Testis (tissue), 3 donors: ENCODE data around the gene NFIB. TPM values are rescaled to one million over a fixed set of nuclear protein-coding genes. Genes with fewer than 3 reads are reported as not detected.

Experiments
- DNase-seq: peaks from one replicate; pipeline ENCODE4 v3.0.0-alpha.2; 2019
- H3K27ac ChIP-seq, 2 donors: fragments of 200-600 bp; sonication (generic); one replicate each; pipeline ENCODE4 v1.5.1; 2019
- H3K27me3 ChIP-seq: fragments of 200-600 bp; sonication (generic); one replicate; pipeline ENCODE4 v1.5.1; 2019
- H3K36me3 ChIP-seq: fragments of 200-600 bp; sonication (generic); one replicate; pipeline ENCODE4 v1.5.1; 2017; ENCODE audit warnings: low read depth; ENCODE audit errors: missing control alignments
- H3K4me1 ChIP-seq: fragments of 200-600 bp; sonication (generic); one replicate; pipeline ENCODE4 v1.5.1; 2019
- H3K4me3 ChIP-seq, 2 donors: fragments of 200-600 bp; sonication (generic); one replicate each; pipeline ENCODE4 v1.5.1; 2017 to 2019
- H3K9me3 ChIP-seq: fragments of 200-600 bp; sonication (generic); one replicate; pipeline ENCODE4 v1.5.1; 2017
- POLR2A ChIP-seq: fragments of 450-650 bp; IDR thresholded peaks from one replicate; pipeline ENCODE4 v1.6.1; 2017; ENCODE audit warnings: antibody characterized with exemption, mild to moderate bottlenecking, moderate library complexity
- WGBS, 2 donors: methylation state at CpG; one replicate each; pipeline ENCODE4 v1.1.5; 2018; 5-methylcytosine and 5-hydroxymethylcytosine counted together
- intact Hi-C: fragments of 100-400 bp; cut with DNase I; formaldehyde crosslinking; loops from one replicate; pipeline ENCODE4 v1.15.1; 2023; ENCODE audit warnings: low total_unique reads
- polyA plus RNA-seq: library from polyadenylated mRNA; stranded (reverse); fragments of 350-450 nt; fragmentation: Illumina TruSeq; extraction: RNeasy Lipid Tissue Mini Kit (QIAGEN cat#74804); gene quantifications from one replicate; pipeline ENCODE4 v1.2.3, GENCODE V29; 2014; ENCODE audit warnings: low read depth, low replicate concordance; ENCODE audit not compliant: insufficient read depth
- total RNA-seq, 2 donors: library from RNA; depleted of rRNA; stranded (reverse); fragments of >200 nt; gene quantifications; one replicate each; pipeline ENCODE4 v1.2.3, GENCODE V29; 2016
- TF ChIP-seq, protein P1 (sequence below), 3 experiments: fragments of 450-650 bp in 2 of 3; fragments of 200-600 bp in 1 of 3; sonication (generic) in 1 of 3; IDR thresholded peaks; one replicate each; pipeline ENCODE4 v1.5.1; 2016 to 2019; ENCODE audit warnings: antibody characterized with exemption in 3 of 3, mild to moderate bottlenecking in 2 of 3, moderate library complexity in 1 of 3

NFIB gene
- total and polyA plus RNA-seq, 3 donors from 2014 or later = 8.4 to 34.7 (median 23.1) TPM

DNA sequence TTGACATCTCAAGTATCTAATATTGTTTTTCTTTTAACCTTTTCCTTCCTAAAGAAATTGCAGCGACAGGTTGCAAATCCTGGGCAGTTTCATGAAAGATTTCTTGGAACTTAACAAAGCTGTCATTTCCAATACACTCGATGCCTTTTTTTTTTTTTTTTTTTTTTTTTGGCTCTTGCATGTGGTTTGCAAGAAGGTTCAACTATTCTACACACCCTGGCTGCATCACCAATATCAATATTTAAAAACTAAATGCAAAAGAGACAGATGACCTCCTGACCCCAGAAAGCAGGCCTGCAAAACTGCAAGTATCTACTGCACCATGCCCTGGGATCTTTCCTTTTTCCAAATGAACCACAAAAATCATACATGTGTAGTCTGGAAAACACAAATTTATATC lies 4.4 kb upstream of the NFIB start:
- 44 to 46% methylated on average over 2 of the region's 2 CpGs for WGBS, 2 donors
- TF ChIP-seq, protein P1, sequence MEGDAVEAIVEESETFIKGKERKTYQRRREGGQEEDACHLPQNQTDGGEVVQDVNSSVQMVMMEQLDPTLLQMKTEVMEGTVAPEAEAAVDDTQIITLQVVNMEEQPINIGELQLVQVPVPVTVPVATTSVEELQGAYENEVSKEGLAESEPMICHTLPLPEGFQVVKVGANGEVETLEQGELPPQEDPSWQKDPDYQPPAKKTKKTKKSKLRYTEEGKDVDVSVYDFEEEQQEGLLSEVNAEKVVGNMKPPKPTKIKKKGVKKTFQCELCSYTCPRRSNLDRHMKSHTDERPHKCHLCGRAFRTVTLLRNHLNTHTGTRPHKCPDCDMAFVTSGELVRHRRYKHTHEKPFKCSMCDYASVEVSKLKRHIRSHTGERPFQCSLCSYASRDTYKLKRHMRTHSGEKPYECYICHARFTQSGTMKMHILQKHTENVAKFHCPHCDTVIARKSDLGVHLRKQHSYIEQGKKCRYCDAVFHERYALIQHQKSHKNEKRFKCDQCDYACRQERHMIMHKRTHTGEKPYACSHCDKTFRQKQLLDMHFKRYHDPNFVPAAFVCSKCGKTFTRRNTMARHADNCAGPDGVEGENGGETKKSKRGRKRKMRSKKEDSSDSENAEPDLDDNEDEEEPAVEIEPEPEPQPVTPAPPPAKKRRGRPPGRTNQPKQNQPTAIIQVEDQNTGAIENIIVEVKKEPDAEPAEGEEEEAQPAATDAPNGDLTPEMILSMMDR (IDR thresholded peaks at IDR 0.05) = no peak
- no peak for TF ChIP-seq POLR2A
- peak overlapping the region in 1 of 2 donors; percentile 89 for H3K27ac ChIP-seq
- no peaks in the 10 kb centered on the region for H3K9me3 ChIP-seq
- DNase-seq = no peak
- no peaks in the 10 kb centered on the region for H3K27me3 ChIP-seq
- peaks cover 20% of the 10 kb centered on the region for H3K4me1 ChIP-seq
- no peak overlapping the region for H3K4me3 ChIP-seq
- intact Hi-C loops = no loop called here
- no peaks in the 10 kb centered on the region for H3K36me3 ChIP-seq

GRCh38 chr9:14317667-14318320 lies 3.9 kb upstream of the NFIB start:
- H3K9me3 ChIP-seq = no peaks in the 10 kb centered on the region
- no peaks in the 10 kb centered on the region for H3K27me3 ChIP-seq
- 51 to 56% methylated on average over 4 of the region's 4 CpGs for WGBS, 2 donors
- TF ChIP-seq POLR2A = no peak
- TF ChIP-seq, protein P1 (IDR thresholded peaks at IDR 0.05) = no peak
- intact Hi-C loops = no loop called here
- no peak for DNase-seq
- peak overlapping the region; percentile 25 to 89 for H3K27ac ChIP-seq
- H3K4me1 ChIP-seq = peaks cover 20% of the 10 kb centered on the region
- no peaks in the 10 kb centered on the region for H3K36me3 ChIP-seq
- no peak overlapping the region for H3K4me3 ChIP-seq

GRCh38 chr9:14316602-14317300 lies 2.8 kb upstream of the NFIB start:
- peaks cover 20% of the 10 kb centered on the region for H3K4me1 ChIP-seq
- 26 to 37% methylated on average over 8 of the region's 8 CpGs for WGBS, 2 donors
- intact Hi-C loops = no loop called here
- peak overlapping the region; percentile 81 to 89 for H3K27ac ChIP-seq
- H3K36me3 ChIP-seq = no peaks in the 10 kb centered on the region
- H3K9me3 ChIP-seq = no peaks in the 10 kb centered on the region
- no peaks in the 10 kb centered on the region for H3K27me3 ChIP-seq
- peak overlapping the region in 1 of 2 donors; percentile 78 for H3K4me3 ChIP-seq
- DNase-seq = no peak
- no peak for TF ChIP-seq POLR2A
- TF ChIP-seq, protein P1 (IDR thresholded peaks at IDR 0.05) = no peak

DNA sequence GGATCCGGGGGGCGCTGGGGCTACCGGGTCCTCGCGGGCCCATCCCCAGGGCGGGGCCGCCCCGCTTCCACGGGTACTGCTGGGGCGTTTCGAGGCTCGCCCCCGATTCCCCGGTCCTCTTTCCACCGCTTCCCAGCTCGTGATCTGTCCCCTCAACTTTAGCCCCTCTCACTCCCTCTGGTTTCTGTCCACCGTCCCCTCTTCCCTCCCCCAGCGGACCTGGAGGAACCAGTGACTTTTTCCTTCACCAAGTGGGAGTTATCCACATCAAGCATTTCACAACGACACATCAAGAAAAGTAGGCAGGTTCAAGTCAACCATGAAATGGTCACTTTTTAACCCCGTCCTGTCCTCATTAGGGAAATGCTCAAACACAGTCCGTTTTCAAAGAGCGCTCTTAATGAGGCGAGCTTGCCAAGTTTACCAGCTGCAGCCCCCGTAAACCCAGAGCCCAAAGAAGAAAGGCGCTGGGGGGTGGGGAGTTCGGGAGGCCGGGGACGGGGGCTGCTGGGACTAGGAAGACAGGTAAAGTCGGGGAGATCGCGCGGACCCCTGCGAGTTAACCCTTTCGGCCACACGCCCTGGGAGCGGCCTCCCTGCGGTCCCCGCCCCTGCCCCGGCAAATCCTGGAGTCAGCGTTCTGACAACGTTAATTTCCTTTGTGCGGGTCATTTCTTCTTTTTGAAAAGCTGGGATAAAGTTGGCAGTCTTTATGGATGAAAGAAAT lies 2.1 kb upstream of the NFIB start:
- Histone ChIP-seq H3K4me3 (peak overlapping the region; percentile 68 to 78), H3K36me3 (no peaks in the 10 kb centered on the region), H3K4me1 (peaks cover 20% of the 10 kb centered on the region), H3K9me3 (no peaks in the 10 kb centered on the region), H3K27ac (peak overlapping the region; percentile 81 to 89), H3K27me3 (no peaks in the 10 kb centered on the region)
- intact Hi-C loops = no loop called here
- DNase-seq = peak; percentile 29
- TF ChIP-seq POLR2A = no peak
- TF ChIP-seq, protein P1 (IDR thresholded peaks at IDR 0.05) = no peak
- WGBS, 2 donors = 1 to 3% methylated on average over 41 to 42 of the region's 42 CpGs
